ENCODE data around the gene TPT1. TPM values are rescaled to one million over a fixed set of nuclear protein-coding genes. Genes with fewer than 3 reads are reported as not detected.
A peak's percentile ranks its signal among the peaks of the same experiment; 100 is the strongest.

TPT1 gene
- total RNA-seq, 1 donor from 2014 or later = 1,641 TPM

DNA sequence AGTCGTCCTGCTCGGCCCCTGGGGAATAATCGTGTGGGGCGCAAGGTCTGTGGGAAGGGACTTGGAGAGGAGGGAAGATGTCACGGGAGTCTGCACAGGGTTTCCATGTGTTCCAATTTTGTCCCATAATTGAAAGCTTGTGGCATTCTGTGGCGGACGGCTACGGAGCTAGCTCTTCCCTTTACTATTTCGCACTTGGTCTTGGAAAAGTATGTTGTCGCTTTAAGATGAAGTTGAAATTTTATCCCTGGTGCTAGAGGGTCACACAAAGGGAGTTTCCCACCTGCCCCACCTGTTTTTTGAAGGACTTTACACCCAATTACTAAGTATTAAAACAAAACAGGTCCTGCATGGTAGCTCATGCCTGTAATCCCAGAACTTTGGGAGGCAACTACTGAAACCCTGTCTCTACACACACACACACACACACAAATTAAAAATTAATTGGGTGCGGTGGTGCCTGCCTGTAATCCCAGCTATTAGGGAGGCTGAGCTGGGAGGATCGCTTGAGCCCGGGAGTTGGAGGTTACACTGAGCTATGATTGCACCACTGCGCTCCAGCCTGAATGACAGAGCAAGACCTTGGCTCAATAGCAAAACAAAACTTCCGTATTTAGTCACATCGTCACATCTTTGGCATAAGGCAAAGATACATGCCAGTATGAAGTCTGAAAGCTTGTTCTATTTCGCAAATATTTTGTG lies 967 bp upstream of the TPT1 start:
- DNase-seq (ENCODE audit: low read depth) = no peak
- H3K4me3 ChIP-seq (ENCODE audit: low read depth, low read length) = peak overlapping the region; percentile 99
- TF ChIP-seq, protein P1, sequence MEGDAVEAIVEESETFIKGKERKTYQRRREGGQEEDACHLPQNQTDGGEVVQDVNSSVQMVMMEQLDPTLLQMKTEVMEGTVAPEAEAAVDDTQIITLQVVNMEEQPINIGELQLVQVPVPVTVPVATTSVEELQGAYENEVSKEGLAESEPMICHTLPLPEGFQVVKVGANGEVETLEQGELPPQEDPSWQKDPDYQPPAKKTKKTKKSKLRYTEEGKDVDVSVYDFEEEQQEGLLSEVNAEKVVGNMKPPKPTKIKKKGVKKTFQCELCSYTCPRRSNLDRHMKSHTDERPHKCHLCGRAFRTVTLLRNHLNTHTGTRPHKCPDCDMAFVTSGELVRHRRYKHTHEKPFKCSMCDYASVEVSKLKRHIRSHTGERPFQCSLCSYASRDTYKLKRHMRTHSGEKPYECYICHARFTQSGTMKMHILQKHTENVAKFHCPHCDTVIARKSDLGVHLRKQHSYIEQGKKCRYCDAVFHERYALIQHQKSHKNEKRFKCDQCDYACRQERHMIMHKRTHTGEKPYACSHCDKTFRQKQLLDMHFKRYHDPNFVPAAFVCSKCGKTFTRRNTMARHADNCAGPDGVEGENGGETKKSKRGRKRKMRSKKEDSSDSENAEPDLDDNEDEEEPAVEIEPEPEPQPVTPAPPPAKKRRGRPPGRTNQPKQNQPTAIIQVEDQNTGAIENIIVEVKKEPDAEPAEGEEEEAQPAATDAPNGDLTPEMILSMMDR (conservative IDR thresholded peaks at IDR 0.05; ENCODE audit: low read depth, low read length) = no peak

DNA sequence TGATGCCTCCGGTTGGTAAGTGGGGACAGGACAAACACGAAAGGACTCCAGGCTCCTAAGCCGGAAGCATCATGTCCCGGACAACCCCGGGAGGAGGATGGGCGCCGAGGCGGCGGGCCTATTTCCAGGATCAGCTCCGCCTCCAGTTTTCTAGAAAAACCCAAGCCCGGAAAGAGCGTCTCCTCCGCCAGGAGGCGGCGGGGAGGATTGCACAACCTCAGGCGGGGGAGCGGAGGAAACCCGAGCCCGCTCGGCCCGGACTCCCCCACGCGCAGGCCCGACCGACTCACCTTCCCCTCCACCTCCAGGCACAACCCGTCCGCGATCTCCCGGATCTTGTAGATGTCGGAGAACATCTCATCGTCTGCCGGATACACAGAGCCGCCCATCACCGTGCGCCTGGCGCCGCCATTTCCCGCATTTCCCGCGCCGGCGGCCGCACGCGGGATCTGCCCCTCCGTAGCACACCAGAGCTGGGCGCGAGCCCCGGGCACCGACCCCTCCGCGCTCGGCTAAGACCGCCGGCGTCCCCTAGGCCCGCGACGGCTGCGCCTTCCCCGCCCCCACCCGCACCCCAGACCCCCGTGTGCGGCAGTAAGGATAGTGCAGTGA lies 455 bp downstream of the TPT1 start:
- TF ChIP-seq, protein P1 (conservative IDR thresholded peaks at IDR 0.05; ENCODE audit: low read depth, low read length) = peak; percentile 45
- DNase-seq (ENCODE audit: low read depth) = no peak
- peak overlapping the region; percentile 99 for H3K4me3 ChIP-seq (ENCODE audit: low read depth, low read length)

DNA sequence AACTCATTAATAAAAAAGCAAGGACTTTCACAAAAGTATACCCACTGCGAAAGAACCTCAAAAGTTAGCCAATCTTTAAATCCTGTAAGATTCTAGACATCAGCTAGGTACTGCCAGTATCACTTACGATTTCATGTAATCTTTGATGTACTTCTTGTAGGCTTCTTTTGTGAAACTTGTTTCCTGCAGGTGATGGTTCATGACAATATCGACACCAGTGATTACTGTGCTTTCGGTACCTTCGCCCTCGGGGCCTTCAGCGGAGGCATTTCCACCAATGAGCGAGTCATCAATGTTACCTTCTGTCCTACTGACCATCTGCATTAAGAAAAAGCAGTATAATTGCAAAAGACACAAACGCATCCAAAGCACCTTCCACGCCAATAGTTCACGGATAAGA lies 1.1 kb downstream of the TPT1 start:
- no peak for DNase-seq (ENCODE audit: low read depth)
- peak overlapping the region; percentile 99 for H3K4me3 ChIP-seq (ENCODE audit: low read depth, low read length)
- TF ChIP-seq, protein P1 (conservative IDR thresholded peaks at IDR 0.05; ENCODE audit: low read depth, low read length) = no peak

DNA sequence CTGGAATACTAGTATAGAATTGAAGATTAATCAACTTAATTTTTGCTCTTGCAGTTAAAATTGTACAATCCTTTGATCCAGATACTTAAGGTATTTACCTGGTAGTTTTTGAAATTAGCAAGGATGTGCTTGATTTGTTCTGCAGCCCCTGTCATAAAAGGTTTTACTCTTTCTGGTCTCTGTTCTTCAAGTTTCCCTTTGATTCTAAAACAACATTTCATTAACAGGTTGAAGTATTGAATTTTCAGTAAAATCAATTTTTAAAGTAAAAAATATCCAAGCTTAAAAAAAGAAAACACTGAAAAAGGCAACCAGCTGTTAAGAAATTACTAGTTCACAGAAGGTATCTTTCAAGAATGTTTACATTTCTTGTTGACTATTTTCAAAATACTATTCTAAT lies 1.6 kb downstream of the TPT1 start:
- TF ChIP-seq, protein P1 (conservative IDR thresholded peaks at IDR 0.05; ENCODE audit: low read depth, low read length) = no peak
- no peak for DNase-seq (ENCODE audit: low read depth)
- H3K4me3 ChIP-seq (ENCODE audit: low read depth, low read length) = peak overlapping the region; percentile 99

DNA sequence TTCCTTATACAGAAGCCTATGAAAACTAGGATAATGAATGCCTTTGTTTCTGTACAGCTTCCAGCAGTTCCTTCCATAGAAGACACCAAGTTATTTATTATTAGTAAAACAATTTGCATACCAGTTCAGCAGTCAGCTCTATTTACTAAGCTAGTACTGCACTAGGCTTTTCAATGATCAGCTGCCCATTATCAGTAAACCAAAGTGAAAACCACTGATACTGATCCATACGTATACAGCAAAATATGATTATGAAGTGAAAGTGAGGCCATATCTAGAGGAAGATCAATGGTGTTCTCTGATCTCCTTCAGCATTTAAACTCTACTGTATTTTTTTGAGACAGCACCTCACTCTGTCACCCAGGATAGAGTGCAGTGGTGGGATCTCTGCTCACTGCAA lies 3.2 kb downstream of the TPT1 start:
- TF ChIP-seq, protein P1 (conservative IDR thresholded peaks at IDR 0.05; ENCODE audit: low read depth, low read length) = no peak
- no peak for DNase-seq (ENCODE audit: low read depth)
- H3K4me3 ChIP-seq (ENCODE audit: low read depth, low read length) = peak overlapping the region; percentile 99

DNA sequence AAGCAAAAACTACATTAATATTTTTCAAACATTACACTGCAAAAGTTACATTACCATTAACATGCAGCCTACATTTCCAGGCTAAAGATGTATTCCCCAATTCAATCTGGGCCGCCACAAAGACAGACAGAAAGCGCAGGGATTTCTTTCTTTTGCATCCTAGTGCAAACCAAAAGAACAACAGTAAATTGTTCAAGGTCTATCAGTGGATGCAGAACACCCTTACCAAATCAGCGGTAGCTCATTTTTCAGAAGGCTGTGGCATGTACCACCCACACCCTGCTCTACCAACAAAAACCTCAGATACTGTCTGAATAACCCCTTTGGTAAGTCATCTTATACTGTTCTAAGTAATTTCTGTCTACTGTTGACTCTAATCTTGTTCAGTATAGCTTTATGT lies 3.6 kb downstream of the TPT1 start:
- TF ChIP-seq, protein P1 (conservative IDR thresholded peaks at IDR 0.05; ENCODE audit: low read depth, low read length) = no peak
- no peak overlapping the region for H3K4me3 ChIP-seq (ENCODE audit: low read depth, low read length)
- DNase-seq (ENCODE audit: low read depth) = no peak

Data from epithelial cell of proximal tubule (primary cell).